Right renal cortex interstitium (tissue), 3 donors: Measurements from ENCODE around the gene AGR2. TPM values are rescaled to one million over a fixed set of nuclear protein-coding genes. Genes with fewer than 3 reads are reported as not detected.

Experiments
- DNase-seq, 3 donors: peaks; one replicate each; pipeline ENCODE4 v3.0.0-alpha.2; 2013; ENCODE audit warnings: low read depth in 3 of 3, low spot score in 2 of 3
- polyA plus RNA-seq, 3 donors: library from polyadenylated mRNA; unstranded; fragments of 120-200 nt; gene quantifications; one replicate each; pipeline ENCODE4 v1.2.1, GENCODE V29; 2013; ENCODE audit not compliant: insufficient read length in 3 of 3

Gene AGR2
- polyA plus RNA-seq, 3 donors: 56.4 to 75.9 (median 75.7) TPM

GRCh38 chr7:16813232-16813616 lies 8.4 kb upstream of the AGR2 start:
- no peak for DNase-seq

DNA sequence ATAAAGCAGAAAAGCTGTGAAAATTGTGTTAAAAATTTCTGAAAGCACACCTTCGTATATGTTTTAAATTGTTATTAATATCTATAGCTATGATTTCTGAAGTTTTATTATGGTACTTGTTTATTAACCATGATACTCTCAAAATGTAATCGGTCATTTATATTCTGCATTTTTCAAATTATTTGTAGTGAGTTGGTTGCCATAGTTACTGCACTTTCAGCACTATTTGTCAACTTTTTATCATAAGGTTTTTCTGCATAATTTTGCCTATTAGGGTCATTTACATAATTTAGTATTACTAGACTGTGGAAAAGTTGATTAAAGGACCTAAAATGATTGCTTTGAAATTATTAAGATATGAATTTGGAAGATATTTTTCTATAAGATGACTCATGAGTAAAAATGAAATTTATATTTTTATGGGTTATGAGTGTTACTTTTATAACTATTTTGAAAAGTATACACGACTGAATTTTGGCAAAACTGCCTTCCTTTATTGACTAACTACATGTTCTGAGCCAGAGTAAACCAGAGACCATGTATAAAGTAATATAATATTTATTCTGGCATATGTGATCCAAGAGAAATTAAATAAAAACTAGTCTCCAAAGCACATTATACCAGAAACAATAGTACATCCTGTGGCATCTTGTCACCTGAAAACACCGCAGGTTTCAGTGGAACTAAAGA lies 7.9 kb upstream of the AGR2 start:
- DNase-seq: no peak

GRCh38 chr7:16811551-16811950 lies 6.8 kb upstream of the AGR2 start:
- no peak for DNase-seq

GRCh38 chr7:16810573-16810972 lies 5.8 kb upstream of the AGR2 start:
- no peak for DNase-seq

DNA sequence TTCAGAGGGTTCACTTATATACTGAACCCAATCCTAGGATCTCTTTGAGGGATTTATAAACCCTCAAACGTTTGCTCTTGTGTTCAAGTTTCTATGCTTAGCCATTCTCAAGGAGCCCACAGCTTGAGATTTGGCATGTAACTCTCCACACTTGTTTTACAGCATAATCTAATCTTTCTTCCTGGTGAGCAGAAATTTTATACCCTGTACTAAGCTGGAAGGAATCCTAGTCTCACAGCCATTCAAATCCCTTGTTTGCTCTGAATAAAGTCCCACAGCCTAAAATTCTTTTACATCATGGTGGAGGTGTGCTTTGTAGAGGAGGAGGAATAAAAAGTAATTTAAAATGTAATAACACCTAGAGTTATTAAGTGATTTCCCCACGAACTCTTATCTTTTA lies 5.3 kb upstream of the AGR2 start:
- no peak for DNase-seq

DNA sequence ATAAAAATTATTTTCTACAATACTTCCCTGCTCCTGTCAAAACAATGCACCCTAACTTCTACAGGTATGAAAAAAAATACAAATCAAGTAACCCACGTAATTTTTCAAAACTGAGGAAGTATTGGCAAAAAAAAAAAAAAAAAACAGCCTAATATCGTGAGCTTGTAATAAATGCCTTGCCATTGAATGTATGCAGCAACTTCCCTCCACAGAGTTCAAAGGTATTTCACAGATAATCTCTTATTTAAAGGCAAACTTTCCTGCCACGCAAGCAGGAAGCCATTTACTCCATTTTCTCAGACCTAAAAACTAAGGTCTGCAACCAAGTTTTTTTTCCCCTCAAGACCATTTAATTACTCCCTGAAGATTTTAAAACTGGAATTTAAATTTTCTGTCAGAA lies 642 bp upstream of the AGR2 start:
- DNase-seq: no peak

- no peak for DNase-seq
These were observed 722 bp downstream of the AGR2 start for GRCh38 chr7:16803881-16804673.

DNA sequence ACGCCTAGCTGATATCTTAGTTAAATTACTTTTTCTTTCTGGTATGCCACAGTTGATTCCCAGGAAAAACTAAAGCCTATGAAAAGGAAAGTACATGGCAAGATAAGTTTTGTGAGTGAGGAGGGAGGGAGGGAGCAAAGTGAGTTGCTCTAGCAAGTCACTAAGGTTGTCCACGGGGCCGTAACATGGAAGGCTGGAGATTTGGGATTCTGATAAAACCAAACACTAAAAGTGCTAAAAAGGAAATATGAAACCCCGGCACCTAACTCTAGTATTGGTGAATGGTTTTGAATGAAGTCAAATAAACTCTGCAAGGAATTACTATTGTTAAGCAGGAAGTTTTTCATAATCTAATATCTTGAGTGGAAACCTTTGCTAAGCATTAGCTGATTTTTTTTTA lies 1.7 kb downstream of the AGR2 start:
- no peak for DNase-seq

- DNase-seq: no peak
These were observed 3.2 kb downstream of the AGR2 start for GRCh38 chr7:16801579-16801978.

DNA sequence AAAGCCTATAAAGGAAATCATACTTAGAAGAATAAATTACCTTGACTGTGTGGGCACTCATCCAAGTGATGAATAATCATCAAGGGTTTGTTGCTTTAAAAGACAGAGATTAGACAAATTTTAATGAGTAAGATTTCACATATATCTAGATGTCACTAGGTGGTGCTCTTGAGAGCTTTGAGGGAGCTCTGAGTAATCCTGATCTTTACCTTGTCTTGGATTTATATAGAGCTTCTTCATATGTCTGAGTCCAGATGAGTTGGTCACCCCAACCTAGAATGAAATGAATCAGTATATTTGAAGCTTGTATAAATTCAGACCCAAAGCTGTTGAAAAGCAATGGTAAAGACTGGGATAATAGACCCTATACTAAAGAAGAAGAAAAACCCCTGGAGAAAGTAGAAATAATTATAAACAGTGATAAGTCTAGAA lies 3.7 kb downstream of the AGR2 start:
- DNase-seq: no peak

DNA sequence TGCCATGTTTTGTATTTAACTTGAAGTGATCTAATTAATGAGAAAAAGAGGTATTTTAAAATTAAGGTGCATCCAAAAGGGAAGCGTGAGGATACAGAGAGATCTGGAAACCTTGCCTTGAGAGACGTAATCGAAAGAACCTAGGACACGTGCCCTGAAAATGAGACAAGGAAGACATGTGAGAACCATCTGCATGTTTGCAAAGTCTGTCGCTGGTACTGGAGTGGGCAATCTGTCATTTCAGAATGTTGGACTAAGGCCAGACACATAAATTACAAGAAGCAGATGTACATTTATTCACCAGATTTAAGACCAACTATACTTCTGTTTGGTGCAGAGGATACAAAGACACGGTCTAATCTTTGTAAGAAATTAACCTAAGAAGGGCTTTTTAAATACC lies 9.2 kb downstream of the AGR2 start:
- DNase-seq: no peak

- no peak for DNase-seq
These were observed 9.8 kb downstream of the AGR2 start for GRCh38 chr7:16794986-16795385.

DNA sequence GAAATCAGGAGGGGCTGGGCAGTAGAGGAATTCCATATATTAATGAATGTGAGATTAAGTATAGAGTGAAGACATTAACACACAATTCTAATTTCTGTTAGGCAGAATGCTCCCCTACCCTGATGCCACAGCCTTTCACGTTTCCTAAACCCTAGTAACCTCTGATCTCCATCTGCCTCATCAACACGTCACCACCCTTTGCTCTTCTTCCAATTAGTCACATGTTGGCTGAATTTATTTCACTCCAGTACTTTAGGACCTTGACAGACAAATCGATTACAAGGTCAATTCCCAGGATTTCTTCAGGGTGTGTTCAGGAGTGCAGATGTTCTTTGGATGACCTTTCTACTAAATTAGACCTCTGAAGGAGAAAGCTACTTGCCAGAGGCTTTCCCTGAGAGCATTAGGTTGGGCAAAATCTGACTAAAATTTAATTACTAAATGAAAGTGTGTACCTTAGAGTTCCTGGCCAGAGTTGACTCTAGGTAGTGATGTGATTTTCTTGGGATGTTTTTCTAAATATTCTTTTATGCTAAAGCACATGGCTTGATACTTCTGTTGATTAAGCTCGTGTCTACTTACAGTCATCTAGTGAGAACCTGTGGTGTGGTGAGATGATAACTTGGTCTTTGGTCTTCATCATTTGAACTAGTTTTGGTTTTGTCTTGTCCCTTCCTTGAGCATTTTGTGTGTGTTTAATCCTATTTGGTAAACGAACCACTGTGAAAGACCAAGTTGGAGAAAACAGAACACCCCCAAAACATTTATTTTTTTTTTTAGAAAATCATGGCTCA lies 12.7 kb downstream of the AGR2 start:
- no peak for DNase-seq

GRCh38 chr7:16791071-16791470 lies 13.7 kb downstream of the AGR2 start:
- DNase-seq: no peak

GRCh38 chr7:16787127-16787526 lies 17.7 kb downstream of the AGR2 start:
- DNase-seq: no peak

- no peak for DNase-seq
These were observed 18.5 kb downstream of the AGR2 start for GRCh38 chr7:16786257-16786656.

- no peak for DNase-seq
These were observed 19.0 kb downstream of the AGR2 start for GRCh38 chr7:16785846-16786245.

DNA sequence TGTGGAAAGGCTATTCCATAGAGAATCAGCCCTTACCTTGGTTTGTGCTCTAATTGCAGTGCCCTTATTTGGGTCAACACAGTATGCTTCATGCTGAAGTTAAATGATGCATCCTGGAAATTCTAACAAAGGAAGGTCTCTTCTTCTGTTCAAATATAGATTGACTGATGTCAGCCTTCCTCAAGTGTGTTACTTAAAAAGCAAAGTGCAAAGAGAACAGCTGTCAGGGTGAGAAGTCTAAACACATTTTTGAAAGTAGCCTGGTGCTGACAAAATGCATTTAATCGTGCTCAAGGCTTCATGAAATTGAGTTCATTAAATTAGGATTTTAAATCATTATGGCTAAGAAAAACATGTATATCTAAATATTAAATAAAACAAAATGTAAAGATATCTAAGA lies 19.5 kb downstream of the AGR2 start:
- DNase-seq: no peak

DNA sequence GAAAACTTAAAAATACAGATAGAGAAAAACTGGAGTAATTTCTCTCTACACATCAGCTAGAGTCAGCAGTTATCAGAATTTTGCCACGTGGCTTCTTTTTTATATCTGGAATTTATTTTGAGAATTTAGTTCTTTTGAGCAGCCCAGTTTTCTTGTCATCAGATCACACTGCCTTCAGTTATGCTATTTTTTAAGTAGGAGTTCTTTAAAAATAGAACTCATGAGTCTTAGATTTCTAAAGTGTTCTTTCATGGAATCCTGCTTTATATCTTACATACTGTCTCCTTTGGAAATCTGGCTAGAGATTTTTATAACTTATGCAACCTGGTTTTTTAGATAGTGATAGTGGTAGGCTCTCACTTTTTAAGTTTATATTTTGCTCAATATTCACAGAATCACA lies 24.2 kb downstream of the AGR2 start:
- no peak for DNase-seq

DNA sequence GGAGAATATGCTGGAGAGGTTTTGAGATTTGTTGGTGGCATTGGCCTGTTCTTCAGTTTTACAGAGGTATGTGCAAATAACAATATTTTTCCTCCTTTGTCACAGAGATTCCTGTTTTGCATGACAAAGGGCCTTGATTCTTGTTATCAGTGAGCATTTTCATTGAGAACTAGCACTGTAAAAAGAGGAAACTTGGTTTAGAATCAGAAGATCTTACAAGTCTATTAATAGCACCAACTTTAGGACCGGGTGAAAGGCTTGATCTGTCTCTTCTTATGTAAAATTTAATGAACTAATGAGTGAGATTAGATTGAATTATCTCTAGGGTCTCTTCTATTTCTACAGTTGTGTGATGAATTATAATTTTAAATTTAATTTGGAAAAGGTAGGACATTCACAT lies 25.7 kb downstream of the AGR2 start:
- no peak for DNase-seq

- no peak for DNase-seq
These were observed 26.3 kb downstream of the AGR2 start for GRCh38 chr7:16778476-16778875.

DNA sequence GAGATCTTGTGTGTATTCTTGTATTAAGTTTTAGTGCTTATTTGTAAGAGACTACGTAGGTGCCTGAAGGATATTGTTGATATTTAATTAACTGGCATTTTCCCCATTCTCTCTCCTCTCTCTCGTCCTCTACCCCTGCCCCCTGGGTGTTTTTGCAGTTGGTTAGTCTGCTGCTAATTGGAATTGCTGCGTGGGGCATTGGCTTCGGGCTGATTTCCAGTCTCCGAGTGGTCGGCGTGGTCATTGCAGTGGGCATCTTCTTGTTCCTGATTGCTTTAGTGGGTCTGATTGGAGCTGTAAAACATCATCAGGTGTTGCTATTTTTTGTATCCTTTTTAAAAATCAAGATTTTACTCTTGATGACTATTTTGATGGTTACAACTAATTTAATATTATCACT lies 28.7 kb downstream of the AGR2 start:
- DNase-seq: no peak
